ENCODE results near the gene RING1. TPM values are rescaled to one million over a fixed set of nuclear protein-coding genes. Genes with fewer than 3 reads are reported as not detected.

Gene RING1
- total RNA-seq, 1 experiment from 2014 or later: 19.7 TPM

- no peak for DNase-seq (ENCODE audit: low spot score)
Measured at GRCh38 chr6:33192105-33192646, 16.1 kb upstream of the RING1 start, which contains the start of gene COL11A2. COL11A2 (minus strand) TSS chr6:33192467; CDS start chr6:33192240, 227 bp downstream.

- DNase-seq (ENCODE audit: low spot score): no peak
Measured at GRCh38 chr6:33192671-33193602, 15.4 kb upstream of the RING1 start.

GRCh38 chr6:33193619-33194018 lies 14.7 kb upstream of the RING1 start:
- DNase-seq (ENCODE audit: low spot score): no peak

GRCh38 chr6:33194431-33194979 lies 13.8 kb upstream of the RING1 start:
- DNase-seq (ENCODE audit: low spot score): no peak

GRCh38 chr6:33195304-33196165 lies 12.8 kb upstream of the RING1 start:
- DNase-seq (ENCODE audit: low spot score): no peak

GRCh38 chr6:33197431-33198048 lies 10.8 kb upstream of the RING1 start:
- DNase-seq (ENCODE audit: low spot score): peak; percentile 62

GRCh38 chr6:33198159-33198852 lies 10.0 kb upstream of the RING1 start:
- DNase-seq (ENCODE audit: low spot score): no peak

- DNase-seq (ENCODE audit: low spot score): no peak
Measured at GRCh38 chr6:33198853-33199436, 9.4 kb upstream of the RING1 start.

GRCh38 chr6:33199687-33200218 lies 8.5 kb upstream of the RING1 start:
- DNase-seq (ENCODE audit: low spot score): peak; percentile 52

GRCh38 chr6:33200219-33201146 lies 7.8 kb upstream of the RING1 start, which contains the start of the genes RXRB and SLC39A7:
RXRB (minus strand) TSS chr6:33200665; CDS start chr6:33200476, 189 bp downstream.
SLC39A7 (plus strand) TSS chr6:33200867; CDS start chr6:33201246, 379 bp downstream.
- peak; percentile 98 for DNase-seq (ENCODE audit: low spot score)

GRCh38 chr6:33201147-33201545 lies 7.2 kb upstream of the RING1 start:
- DNase-seq (ENCODE audit: low spot score): no peak

GRCh38 chr6:33201935-33202334 lies 6.4 kb upstream of the RING1 start:
- DNase-seq (ENCODE audit: low spot score): no peak

- no peak for DNase-seq (ENCODE audit: low spot score)
Measured at GRCh38 chr6:33202799-33203198, 5.5 kb upstream of the RING1 start.

- no peak for DNase-seq (ENCODE audit: low spot score)
Measured at GRCh38 chr6:33203443-33204164, 4.7 kb upstream of the RING1 start.

- no peak for DNase-seq (ENCODE audit: low spot score)
Measured at GRCh38 chr6:33204165-33204414, 4.2 kb upstream of the RING1 start.

- DNase-seq (ENCODE audit: low spot score): no peak
Measured at GRCh38 chr6:33204415-33205190, 3.7 kb upstream of the RING1 start, which contains the start of gene HSD17B8. HSD17B8 (plus strand) TSS chr6:33204655; CDS start chr6:33204669, 14 bp downstream.
